Measurements from ENCODE around the gene CALCB. TPM values are rescaled to one million over a fixed set of nuclear protein-coding genes. Genes with fewer than 3 reads are reported as not detected.

CALCB gene
- 0.09 TPM in 1 of 2 replicates, not detected in the other for total RNA-seq

GRCh38 chr11:15073361-15074205 is at the start of gene CALCB:
TSS of gene CALCB (plus strand) at chr11:15073593. CDS start at chr11:15074719, 1,126 bp downstream.

GRCh38 chr11:15114501-15115475 is 41.4 kb downstream of the CALCB start, which contains the start of gene INSC:
TSS of gene INSC (plus strand) at chr11:15114923. CDS start at chr11:15149175, 34,252 bp downstream.

Other genes with a start within 250 kb of the CALCB start
- 6.8 and 8.5 TPM in 2 replicates for gene CYP2R1, start 181.4 kb upstream of the CALCB start, total RNA-seq
- gene CALCA, start 101.2 kb upstream of the CALCB start, total RNA-seq = 0.93 TPM in 1 of 2 replicates, not detected in the other
- gene INSC, start 41.3 kb downstream of the CALCB start, total RNA-seq = 0.17 TPM in 1 of 2 replicates, not detected in the other